DLD1 (cell line): Measurements from ENCODE around the gene TTC23.
"Not testable (repeated sequence)": the region's sequence is repeated elsewhere in the genome, so short reads cannot be mapped to it uniquely, and the experiment has no call there.

Experiments used
- in situ Hi-C: cut with HindIII; loops from 2 replicates; pipeline ENCODE4 v1.10.0; 2017; ENCODE audit warnings: low sequenced_read_pairs

TTC23 gene

DNA sequence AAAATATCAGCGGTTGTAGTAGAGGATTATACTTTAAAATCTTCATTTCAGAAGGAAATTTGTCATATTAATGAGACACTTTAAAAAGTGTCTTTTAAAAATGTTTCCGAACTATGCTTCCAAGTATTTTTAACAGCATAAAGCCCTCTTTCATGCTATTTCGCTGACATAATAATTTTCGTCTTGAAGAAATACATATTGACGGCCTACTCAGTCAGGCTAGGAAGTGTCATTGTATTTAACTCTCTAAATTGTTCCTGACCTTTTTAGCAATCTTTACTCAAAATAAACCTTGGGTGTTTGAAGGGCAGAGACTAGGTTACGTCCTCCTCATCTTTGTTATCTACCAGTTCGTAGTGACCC is 1.1 kb upstream of the TTC23 start:
- in situ Hi-C loops, result no loop called here

DNA sequence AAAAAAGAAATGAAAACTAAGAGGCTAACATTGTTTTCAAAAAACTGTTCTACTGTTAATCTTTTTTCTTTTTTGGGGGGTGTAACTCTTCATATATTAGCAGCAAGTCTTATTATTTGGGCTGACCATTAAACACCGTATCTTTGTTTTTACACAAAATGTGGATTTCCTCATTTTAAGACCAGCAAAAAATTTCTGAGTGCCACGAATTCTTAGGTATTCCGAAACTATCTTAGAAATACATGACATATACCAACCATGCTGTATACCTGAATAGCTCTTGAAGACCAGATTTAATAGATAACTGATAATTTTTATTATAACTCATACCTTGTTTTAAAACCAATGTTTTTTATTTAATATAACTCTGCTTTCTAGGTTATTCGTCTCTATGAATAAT is 620 bp upstream of the TTC23 start:
- in situ Hi-C loops, result no loop called here

DNA sequence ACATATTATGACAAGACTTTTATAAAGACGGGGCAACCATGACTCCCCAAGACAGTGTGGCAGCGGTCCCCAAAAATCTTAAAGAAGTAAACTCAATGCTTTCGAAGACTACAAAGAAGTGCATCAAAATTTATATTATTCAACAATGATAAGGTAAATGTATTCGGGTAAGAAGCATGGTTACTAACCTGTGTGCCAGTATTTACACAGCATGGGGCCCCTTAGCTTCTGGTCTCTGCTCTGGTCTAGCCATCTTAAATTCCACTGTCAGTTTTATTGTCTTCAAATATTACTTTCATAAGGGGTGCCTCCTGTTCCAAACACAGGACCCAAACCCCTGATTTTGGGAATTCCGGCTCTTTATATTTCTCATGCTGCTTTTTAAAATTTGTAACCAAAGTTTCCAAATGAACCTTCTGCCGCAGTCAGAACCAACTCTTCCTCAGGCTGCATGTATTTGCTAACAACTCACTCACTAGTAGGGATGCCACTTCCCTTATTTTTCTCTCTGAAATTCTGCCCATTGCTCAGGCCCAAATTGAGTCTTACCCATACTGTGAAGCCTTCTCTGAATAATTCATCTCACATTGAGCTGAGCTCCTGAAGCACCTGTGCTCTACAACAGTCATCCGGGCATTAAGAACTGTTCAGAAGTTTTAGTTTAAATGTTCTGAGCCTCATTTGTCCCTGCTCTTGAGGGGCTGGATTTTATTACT is 1.2 kb downstream of the TTC23 start:
- in situ Hi-C loops, result no loop called here

DNA sequence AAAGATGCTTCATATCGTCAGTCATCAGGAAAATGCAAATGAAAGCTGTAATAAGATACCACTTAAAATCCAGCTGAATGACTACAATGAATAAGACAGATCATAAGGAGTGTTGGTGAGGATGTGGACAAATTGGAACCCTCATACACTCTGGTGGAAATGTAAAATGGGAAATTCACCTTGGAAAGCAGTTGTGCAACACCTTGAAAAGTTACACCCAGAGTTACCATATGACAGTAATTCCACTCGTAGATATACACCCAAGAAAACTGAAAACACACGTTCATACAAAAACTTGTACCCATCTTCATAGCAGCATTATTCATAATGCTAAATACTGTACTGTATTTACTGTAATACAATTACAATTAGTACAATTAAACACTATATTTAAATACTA is 2.3 kb downstream of the TTC23 start:
- in situ Hi-C loops, result no loop called here

DNA sequence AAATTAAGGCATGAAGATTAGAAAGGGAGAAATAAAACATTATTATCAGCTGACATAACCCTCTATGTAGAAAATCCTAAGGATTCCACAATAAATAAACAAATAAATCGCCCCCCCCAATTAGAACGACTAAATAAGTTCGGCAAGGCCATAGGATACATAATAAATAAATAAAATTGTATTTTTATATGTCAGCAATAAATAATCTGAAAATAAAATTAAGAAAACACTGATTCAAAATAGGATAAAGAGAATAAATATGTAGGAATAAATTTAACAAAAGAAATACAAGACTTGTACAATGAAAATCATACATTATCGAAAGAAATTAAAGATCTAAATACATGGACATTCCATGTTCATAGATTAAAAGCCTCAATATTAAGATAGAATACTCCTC is 5.1 kb downstream of the TTC23 start:
- in situ Hi-C loops, result no loop called here

DNA sequence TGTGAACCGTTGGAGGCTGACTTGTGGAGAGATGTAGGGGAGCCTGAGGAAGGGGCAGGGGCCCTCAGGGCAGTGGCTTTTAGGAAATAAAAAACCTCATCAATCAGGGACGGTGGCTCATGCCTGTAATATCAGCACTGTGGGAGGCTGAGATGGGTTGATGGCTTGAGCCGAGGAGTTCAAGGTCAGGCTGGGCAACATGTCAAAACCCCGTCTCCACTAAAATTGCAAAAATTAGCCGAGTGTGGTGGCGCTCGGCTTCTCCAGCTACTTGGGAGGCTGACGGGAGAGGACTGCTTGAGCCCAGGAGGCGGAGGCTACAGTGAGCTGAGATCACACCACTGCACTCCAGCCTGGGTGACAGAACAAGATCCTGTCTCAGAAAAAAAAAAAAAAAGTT is 7.6 kb downstream of the TTC23 start:
- in situ Hi-C loops, result no loop called here

DNA sequence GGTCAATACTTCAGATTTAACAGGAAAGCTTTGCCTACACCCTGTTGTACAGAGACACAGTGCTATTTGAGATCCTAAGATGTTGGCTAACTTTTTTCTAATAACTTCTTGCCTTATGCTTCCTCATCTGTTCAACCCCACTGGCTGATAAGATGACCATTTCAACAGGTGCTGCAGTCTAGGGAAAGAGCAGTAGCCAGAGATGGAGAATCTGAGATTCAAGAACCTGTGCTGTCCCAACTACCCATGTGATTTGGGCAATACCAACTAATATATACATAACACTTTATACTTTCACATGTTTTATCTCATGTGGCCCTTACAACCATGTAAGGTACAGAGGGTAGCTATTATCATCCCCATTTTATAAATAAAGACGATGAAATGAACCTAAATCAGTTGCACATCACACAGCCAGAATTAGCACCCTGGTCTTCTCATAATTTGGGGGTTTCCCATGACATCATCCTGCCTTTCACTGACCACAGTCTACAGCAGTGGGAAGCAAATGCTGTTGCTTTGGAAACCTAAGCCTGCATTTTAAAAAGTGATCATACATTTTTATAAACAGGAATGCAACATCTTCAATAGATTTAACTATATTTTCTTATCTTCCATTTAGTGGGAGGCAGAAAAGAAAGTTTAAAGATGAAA is 9.7 kb downstream of the TTC23 start:
- in situ Hi-C loops, result no loop called here

DNA sequence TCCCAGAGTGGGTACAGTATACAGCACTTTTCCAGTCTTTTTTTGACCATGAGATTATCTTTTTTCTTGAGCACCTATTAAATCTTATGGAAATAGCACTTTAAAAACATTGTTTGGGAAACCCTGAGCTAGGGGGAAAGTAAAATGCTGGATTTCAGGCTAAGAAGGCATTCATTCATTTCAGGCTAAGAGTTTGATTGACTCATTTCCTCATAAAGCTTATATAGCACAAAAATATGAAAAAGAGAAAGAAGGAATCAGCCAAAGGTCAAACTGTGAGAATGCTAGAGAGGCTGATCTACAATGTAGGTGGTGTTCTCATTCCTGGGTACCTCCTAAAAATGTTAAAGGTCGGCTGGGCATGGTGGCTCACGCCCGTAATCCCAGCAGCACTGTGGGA is 10.5 kb downstream of the TTC23 start:
- in situ Hi-C loops, result no loop called here

DNA sequence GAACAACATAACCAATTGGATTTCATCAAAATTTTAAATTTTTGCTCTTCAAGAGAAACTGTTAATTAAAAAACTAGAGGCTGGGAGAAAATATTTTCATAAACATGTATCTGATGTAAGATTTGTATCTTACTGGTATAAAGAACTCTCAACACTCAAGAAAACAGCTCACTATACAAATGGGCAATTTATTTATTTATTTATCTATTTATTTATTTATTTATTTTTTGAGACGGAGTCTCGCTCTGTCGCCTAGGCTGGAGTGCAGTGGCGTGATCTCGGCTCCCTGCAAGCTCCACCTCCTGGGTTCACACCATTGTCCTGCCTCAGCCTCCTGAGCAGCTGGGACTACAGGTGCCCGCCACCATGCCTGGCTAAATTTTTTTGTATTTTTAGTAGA is 15.2 kb downstream of the TTC23 start:
- in situ Hi-C loops, result not testable (repeated sequence)

DNA sequence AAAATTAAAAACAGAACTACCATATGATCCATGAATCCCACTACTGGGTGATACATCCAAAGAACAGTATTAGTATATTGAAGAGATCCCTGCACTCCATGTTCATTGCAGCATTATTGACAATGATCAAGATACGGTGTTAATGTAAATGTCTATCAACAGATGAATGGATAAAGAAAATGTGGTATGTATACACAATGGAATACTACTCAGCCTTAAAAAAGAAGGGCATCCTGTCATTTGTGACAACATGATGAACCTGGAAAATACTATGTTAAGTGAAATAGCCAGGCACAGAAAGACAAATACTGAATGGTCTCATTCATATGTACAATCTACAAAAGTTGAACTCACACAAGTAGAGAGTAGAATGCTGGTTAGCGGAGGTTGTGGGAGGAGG is 16.6 kb downstream of the TTC23 start:
- in situ Hi-C loops, result no loop called here

DNA sequence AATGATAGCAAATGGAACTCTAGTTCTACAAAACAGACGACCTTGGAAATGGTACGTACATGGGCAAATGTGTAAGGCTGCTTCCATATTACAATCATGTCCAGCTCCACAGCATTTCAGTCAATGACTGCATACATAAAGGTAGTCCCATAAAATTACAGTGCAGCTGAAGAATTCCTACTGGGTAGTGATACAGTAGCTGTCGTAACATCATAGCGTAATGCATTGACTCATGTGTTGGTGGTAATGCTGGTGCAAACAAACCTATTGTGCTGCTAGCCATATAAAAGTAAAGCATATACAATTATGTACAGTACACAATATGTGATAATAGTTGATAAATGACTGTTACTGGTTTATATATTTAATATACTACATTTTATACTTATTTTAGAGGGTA is 18.5 kb downstream of the TTC23 start:
- in situ Hi-C loops, result no loop called here

DNA sequence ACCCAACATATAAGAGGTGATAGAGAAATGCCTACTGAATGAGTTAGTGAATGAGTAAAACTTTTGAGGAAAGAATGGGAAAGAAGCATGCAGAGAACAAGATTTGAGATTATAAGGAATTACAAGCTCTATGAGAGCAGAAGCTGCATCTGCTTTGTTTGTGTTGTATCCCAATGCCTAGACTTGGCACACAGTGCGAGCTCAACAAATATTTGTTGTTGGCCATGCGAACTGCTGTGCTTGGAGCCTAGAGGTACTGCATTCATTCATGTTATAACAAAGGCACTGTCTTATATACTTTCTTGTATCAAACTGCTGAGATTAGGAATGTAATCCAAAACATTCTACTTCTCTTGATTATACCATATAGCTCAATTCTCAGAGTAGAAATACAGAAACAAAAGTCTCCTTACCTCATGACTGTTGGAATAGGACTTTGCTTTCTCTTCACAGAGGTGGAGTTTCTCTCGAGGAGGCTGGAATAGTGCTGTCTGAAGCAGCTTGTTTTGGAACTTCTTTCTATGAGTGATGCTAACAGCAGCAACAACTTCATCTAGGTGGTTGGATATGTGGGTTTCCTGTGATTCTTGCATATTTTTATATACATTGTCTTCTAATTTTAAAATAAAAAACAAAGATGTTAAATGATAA is 21.1 kb downstream of the TTC23 start:
- in situ Hi-C loops, result no loop called here

DNA sequence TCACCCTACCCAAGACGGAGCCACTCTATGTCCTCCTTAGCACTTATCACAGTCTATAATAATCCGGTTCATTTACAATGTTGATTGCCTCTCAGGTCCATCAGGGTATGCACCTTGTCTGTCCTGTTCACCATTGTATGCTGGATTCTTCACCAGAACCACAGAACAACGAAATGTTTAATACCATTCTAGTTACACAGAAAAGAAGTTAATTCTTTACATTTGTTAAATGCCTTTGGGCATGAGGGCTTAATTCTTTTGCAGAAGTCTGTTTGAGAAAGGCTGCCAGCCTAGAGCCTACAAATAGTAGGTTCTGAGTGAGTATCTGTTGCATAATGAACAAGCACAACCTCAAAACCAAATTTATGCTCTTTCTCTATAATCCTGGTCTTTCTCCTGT is 22.6 kb downstream of the TTC23 start:
- in situ Hi-C loops, result no loop called here

DNA sequence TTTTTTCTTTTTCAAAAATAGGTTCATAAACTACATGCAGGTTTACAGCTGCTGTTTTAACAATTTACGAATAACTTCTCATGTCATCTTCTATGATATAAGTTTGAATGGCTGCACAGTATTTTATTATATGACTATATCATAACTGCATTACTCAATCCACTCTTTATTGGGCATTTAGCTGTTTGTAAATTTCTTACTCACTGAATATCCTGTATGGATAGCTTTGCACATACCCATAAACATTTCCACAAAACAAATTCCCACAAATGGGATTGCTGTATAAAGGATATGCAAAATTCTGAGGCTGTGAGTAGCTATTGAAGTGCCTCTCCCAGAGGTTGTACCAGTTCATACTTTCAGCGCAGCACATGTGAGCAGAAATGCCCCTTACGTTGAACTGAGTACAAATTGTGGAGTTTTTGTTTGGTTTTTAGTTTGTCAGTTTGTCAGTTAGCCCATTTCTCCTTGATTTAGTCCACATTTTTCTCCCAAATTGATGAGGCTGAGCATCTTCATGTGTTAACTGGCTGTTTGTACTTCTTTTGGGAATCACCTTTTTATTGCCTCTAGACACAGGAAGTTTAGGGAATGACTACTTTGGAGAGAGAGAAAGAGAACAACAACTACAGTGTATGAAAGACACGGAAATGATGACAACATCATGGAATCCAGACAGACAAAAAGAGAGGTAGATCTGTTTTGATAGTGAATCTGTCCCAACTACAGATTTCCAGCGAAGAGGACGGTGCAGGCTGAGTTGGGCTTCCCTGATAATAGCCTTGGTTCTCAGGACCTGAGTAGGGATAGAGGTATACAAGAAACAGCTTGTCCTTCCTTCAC is 24.8 kb downstream of the TTC23 start:
- in situ Hi-C loops, result no loop called here

DNA sequence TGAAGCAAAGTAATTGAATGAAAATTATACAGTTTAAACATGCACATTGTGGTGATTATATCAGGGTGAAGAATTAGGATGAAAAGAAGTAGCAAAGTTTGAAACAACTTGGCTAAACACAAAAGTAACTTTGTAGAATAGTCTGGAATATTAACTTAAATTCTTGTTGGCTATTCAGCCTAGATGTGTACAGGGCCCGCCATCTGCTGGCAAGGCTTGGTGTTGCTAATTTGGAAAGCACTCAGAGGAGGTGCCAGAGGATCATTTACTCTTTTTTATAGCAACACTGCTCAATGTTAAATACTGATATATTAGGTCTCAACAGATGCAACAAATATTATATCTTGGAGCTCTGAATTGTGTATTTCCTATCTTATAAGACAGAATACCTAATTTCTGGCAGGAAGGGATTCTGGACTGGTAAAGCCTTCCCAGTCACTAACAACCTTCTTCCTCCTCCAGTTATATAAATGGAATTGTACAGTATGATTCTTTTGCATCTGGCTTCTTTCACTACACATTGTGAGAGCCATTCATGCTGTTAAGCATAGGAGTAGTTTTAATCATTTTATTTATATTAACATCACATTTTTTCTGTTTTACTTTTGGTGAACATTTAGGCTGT is 36.1 kb downstream of the TTC23 start:
- in situ Hi-C loops, result no loop called here

DNA sequence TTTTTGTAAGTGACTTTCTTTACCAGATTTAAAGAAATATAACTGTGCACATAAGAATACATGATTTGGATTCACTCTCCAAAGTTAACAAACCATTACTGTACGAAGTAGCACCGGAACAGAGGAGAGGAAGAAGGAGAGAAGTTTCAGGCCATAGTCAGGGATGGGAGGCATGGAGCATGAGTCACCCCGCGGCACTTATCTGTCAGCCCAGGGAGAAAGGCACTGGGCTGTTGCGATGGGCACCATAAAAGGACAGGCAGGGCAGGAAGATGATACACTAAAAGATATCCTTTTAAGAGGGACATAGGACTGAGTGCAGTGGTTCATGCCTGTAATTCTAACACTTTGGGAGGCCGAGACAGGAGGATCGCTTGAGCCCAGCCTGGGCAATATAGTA is 37.0 kb downstream of the TTC23 start:
- in situ Hi-C loops, result no loop called here

DNA sequence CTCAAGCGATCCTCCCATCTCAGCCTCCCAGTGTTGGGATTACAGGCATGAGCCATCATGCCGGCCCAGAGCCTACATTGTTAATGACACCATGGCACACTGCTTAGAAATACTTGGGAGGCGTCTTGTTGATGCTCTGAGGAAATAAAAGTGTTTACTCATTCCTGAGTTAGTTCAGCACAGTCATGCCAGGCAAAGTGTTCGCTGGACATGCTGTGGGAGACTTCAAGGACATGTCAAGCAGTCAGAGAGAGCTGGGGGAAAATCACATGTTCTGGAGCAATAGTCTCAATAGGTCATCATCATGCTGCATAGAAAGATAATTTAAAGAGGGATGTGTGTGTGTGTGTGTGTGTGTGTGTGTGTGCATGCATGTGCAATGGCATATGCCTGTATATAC is 37.5 kb downstream of the TTC23 start:
- in situ Hi-C loops, result no loop called here

DNA sequence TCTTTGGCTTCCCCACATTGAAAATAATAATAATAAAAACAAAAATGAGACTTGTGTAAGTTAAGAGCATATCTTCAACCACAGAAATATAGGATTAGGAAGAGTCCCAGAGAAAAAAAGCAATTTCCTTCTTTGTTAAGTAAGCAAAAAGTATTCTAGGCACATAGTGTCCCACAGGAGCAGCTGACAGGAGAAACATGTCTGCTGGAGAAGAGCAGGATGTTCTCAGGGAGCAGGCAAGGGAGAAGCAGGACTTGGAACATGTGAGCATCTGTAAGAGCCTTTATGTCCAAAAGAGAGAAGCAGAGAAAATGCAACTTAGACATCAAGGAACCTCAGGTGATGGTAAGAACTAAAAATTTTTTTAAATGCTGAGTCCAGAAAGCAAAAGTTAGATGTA is 39.0 kb downstream of the TTC23 start:
- in situ Hi-C loops, result no loop called here

DNA sequence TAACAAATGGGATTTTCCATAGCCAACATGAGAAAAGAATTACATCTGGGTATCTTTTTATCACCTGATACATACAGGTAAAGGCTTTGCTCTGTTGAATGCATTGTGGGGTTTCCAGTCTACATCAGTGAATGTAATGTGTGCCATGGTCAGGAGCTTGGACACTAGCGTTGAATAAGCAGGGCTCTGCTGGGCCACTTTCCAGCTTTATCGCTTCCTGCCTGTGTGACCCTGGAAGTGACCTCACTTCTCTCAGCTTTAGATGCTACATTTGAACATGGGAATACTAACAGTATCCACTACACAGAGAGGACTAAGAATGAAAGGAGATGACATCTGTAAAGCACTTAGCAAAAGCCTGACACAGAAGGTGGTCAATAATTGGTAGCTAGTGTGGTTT is 40.1 kb downstream of the TTC23 start:
- in situ Hi-C loops, result loop anchor here (10.0 kb wide), 1 partner anchor 105 kb away; the partner anchor contains the start of gene SYNM

DNA sequence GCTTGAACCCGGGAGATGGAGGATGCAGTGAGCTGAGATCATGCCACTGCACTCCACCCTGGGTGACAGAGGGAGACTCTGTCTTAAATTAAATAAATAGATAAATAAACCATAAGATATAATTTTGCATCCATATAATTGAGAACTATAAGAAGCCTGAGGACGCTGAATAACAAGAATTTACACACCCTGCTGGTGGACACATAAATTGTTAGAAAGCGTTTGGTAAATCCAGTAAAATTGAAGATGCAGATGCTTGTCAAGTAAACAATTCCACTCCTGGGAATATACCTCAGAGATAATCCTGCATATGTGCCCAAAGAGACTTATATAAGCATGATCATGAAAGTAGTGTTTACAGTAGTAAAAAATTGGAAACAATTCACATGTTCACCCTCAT is 41.7 kb downstream of the TTC23 start:
- in situ Hi-C loops, result loop anchor here (10.0 kb wide), 1 partner anchor 103 kb away; the partner anchor contains the start of gene SYNM

DNA sequence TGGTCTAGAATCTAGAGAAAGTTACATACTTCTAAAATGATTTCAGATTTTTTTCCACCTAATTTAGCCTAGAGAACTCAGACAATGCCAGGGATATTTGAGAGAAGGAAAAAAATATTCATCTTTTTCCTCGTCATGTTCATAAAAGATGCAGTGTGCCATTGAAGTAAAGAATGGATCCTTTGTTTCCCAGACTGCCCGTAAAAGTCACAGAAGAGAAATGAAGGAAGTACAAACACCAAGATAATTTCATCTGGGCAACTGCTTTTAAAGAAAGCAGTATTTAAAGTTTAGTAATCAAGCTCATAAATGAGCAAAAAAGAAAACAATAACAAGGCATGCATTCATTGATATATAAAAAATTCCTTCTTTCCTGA is 47.2 kb downstream of the TTC23 start:
- in situ Hi-C loops, result loop anchor here (10.0 kb wide), 1 partner anchor 97 kb away; the partner anchor contains the start of gene SYNM
